NCI-H345 treated with DMSO at 0.1 percent for 48 hours (cell line): Measurements from ENCODE around the gene COX5A.

Experiments
- DNase-seq: peaks from one replicate; lab custom pipeline; 2025; ENCODE audit not compliant: unreplicated experiment; lab: John Stamatoyannopoulos, UW

Gene COX5A

GRCh38 chr15:74873036-74873755, 64.7 kb downstream of the COX5A start, which contains the start of gene SCAMP2:
Gene SCAMP2 (minus strand): TSS chr15:74873365. CDS start chr15:74873255, 110 bp downstream.
- peak; percentile 78 for DNase-seq

- DNase-seq: no peak
These were observed 65.2 kb downstream of the COX5A start for GRCh38 chr15:74872702-74873035.

- DNase-seq: no peak
These were observed 67.2 kb downstream of the COX5A start for GRCh38 chr15:74870436-74871215.
